NOMO-1 (cell line): ENCODE data around the gene NRXN2.
"Not testable (repeated sequence)": the region's sequence is repeated elsewhere in the genome, so short reads cannot be mapped to it uniquely, and the experiment has no call there.

Experiments used
- DNase-seq, 2 experiments: peaks; one replicate each; lab custom pipeline; 2025; ENCODE audit not compliant: unreplicated experiment in 2 of 2; lab: John Stamatoyannopoulos, UW

The NRXN2 gene

DNA sequence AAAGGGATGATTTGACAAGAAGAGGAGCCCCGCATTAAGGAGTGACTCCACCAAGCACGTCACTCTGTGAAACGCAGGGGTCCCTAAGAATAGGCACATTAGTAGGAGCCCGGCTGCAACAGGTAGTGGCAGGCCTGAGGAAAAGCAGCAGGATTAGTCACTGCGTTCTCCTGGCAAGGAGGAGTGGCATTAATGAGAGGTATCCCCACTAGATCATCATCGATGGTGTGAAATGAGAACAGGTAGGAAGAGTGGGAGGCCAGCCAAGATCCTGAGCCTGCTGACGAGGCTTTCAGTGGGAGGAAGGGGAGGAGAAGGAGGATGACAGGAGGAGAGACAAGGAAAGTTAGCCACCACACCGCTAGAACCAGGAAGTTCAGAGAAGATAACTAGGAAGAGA lies 38.6 kb downstream of the NRXN2 start:
- DNase-seq: no peak

GRCh38 chr11:64681171-64681570 lies 41.8 kb downstream of the NRXN2 start:
- DNase-seq: no peak

DNA sequence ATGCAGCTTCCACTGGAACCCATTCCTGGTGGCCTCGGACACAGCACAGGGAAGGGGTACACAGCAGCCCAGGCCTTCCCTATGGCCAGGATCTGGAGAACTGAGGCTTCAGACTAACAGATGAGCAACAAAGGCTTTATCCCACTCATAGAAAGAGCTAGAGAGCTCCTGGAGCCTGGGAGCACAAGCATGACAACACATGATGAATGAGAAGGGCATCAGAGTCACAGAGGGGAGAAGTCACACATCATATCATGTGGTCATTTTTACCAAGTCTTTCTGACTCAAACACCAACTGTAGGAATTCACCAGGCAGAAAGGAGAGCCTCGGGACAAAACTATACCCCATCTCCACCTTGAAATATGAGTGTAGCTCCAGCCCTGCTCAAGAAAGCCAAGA lies 43.2 kb downstream of the NRXN2 start:
- DNase-seq: no peak

GRCh38 chr11:64677441-64678023 lies 45.5 kb downstream of the NRXN2 start:
- no peak for DNase-seq

GRCh38 chr11:64676261-64676615 lies 46.8 kb downstream of the NRXN2 start:
- DNase-seq: no peak

GRCh38 chr11:64675450-64676260 lies 47.3 kb downstream of the NRXN2 start:
- DNase-seq: no peak

GRCh38 chr11:64674774-64675173 lies 48.2 kb downstream of the NRXN2 start:
- DNase-seq: no peak

DNA sequence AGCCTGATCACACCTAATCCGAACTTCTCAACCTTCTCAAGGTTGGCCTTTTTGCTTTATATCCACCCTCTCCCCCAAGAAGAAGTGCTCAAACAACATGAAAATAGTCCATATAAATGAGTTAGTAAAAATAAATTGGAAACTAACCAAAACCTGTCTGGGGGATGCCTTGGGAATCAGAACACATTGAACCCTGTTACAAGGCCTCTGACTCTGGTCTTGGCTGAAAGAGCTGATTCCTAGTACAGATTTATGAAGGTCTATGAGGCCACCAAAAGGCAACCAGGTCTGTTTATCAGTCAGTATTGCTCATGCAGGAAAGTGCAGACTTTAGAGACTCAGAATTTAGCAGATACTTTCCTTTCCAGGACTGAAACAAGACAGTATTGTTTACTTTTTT lies 49.7 kb downstream of the NRXN2 start:
- DNase-seq: no peak

GRCh38 chr11:64672875-64673274 lies 50.1 kb downstream of the NRXN2 start:
- peak in 1 of 2 experiments; percentile 17 for DNase-seq

DNA sequence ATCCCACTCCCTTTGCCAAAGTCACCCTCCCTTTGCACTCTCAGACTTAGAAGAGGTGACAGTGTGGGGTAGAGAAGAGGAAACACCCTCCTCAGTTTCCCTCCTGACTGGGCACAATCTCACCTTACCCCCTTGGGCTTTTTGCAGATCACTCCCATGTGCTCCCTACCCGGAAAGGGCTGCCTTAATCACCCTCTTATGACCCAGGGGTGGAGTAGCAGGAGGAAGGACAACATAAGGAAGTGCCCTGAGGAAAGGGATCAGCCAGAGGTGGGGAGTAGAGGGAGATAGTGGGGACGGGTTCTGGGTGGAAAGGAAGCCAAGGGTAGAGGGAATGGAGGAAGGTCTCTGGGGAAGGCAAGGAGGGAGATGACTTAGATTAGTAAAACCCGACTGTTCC lies 52.0 kb downstream of the NRXN2 start:
- DNase-seq: no peak

- no peak for DNase-seq
Measured at GRCh38 chr11:64667154-64667745, 55.7 kb downstream of the NRXN2 start.

GRCh38 chr11:64665411-64665821 lies 57.6 kb downstream of the NRXN2 start:
- peak in 1 of 2 experiments; percentile 16 for DNase-seq

DNA sequence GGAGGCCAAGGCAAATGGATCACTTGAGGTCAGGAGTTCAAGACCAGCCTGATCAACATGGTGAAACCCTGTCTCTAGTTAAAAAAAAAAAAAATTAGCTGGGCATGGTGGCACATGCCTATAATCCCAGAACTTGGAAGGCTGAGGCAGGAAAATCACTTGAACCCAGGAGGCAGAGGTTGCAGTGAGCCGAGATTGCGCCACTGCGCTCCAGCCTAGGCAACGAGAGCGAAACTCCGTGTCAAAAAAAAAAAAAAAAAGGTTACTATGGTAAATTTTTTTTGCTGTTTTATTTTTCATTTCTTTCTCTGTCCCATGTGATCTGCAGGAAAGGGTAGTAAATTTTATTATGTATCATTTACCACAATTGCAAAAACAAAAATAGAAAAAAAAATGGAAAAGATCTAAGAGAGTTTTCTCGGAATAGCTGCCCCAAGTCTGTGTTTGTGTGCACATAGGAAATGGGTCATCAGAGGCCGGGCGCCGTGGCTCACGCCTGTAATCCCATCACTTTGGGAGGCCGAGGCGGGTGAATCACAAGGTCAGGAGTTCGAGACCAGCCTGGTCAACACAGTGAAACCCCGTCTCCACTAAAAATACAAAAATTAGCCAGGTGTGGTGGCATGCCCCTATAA lies 58.6 kb downstream of the NRXN2 start:
- not testable (repeated sequence) for DNase-seq

DNA sequence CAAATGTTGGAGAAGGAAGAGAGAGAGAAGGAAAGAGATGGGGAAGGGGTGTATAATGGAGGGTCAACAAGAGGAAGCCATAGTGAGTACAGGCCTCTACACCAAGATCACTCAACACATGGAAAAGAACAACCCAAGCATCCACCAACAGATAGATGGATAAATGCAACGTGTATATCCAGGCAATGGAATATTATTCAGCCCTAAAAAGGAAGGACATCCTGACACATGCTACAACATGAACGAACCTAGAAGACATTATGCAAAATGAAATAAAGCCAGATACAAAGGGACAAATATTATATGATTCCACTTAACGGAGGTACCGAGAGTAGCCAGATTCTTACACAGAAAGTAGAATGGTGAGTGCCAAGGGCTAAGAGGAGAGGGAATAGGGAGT lies 59.3 kb downstream of the NRXN2 start:
- DNase-seq: no peak

DNA sequence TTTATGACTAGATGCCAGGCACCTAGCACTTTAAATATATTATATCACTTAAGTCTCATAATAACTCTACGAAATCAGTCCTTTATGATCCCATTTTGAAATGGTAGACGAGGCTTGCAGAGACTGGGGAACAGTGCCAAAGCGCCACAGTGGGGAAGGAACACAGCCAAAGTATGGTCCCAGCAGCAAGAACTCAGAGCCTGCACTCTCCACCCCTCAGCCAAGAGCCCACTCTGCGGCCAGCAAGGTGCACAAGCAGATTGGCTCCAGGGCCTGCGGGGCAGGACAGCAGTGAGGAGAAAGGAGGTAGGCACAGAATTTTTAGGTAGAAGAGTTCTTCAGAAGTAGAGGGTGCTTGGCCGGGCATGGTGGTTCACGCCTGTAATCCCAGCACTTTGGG lies 61.4 kb downstream of the NRXN2 start:
- no peak for DNase-seq

DNA sequence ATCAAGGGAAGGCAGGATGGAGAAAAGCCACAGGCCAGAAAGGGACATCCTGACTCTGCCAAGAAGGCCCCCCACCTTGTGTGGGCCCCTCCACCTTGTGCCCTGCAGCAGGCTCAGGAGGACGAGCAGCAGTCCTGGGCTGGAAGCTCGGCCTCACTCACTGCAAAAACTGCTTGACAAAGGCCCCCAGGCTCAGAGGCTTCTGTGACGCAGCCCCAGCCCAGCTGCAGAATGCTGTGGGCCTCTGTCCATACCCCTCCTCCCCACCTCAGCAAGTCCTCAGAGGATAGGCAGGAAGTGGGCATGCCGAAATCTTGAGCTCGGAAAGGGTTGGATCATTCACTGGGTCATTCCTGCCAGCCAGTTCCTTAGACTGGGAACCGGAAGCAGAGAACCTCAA lies 61.9 kb downstream of the NRXN2 start:
- no peak for DNase-seq

- DNase-seq: no peak
Measured at GRCh38 chr11:64660706-64661105, 62.3 kb downstream of the NRXN2 start.

DNA sequence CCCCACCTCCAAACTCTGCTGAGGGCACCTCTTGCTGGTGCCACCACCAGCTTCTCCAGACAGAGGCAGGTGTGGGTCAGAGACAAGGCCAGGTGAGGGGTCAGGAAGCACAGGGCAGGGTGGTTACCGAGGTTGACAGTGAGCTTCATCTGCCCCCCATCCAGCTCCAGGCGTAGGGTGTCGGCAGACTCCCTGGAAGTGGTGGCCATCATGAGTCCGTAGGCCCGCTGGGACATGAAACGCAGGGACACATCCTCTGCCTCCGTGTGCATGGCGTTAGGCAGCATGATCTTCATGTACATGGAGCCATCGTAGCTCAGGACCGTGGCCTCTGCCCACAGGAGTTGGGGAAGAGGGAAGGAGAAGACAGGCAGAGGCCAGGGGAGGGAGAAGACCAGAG lies 62.8 kb downstream of the NRXN2 start:
- no peak for DNase-seq

DNA sequence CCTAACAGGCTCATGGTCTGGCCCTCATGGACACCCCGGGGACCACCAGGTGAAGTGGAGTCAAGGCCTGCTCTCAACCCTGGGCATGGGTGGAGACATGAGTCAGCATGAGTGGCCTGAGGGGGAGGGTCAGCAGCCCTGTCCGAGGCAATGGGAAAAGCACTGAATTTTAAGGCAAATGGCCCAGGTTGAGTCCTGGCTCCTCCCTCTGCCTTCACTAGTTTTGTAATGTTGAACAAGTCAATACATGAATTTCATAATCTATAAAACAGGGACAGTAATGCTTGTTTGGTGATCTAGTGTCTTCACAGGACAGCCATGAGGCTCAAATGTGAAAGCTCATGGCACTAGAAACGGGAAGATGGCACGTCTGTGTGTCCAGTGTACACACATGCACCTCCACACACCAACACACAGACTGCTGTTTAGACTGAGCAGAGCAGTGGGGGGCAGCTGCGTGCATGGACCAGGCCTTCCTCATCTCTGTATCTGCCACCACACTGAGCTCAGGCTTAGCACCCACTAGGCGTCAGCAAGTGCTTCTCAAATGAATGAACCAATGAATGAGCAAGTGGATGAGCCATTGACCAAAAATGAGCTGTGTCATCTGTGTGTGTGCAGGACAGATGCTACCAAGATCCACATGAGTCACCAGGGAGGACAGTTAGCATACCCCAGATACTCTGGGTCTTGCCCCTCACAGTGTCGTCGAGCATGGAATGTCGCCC lies 63.4 kb downstream of the NRXN2 start:
- no peak for DNase-seq

DNA sequence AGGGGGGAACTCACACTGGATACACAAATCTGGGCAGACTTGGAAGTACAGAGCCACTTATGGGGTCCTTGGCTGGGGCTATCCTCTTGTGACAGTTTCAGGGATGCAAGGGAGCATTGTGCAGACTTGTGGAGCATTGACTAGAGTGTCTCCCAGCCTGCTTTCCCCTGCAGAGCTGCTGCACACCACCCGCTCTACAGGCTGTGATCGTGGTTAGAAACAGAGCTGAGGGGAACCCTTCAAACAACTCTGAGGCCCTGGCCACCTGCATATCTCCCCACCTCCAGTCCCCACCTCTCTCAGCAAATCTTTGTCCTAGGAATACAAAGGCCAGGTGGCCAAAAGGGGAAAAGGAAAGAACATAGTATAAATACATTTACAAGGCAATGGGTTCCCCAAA lies 64.7 kb downstream of the NRXN2 start:
- no peak for DNase-seq

DNA sequence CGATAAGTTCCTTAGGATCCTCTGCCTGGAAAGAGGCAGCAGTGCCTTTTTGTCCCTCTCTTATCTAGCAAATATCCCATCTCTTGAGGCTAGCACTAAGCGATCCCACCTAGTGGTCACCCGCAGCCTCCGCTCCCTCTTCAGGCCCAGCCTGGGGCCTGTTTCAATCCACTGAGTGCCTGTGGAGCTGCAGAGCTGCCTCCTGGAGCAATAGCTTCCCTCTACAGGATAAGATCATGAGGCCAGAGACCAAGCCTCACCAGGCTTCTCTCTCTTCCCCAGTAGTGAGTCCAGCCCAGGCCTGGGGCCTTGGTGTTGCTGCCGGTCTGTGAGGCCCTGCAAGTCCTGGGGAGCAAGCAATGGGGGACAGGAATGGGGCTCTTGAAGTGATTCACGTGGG lies 66.1 kb downstream of the NRXN2 start:
- DNase-seq: no peak
